HepG2 (cell line): Measurements from ENCODE around the gene ARL11. TPM values are rescaled to one million over a fixed set of nuclear protein-coding genes. Genes with fewer than 3 reads are reported as not detected.

ENCODE experiments used
- ARID5B ChIP-seq: IDR thresholded peaks from 2 replicates; pipeline ENCODE4 v1.4.0; 2020; ENCODE audit warnings: mild to moderate bottlenecking, missing genetic modification reagents
- CBX5 ChIP-seq: sonication (generic); formaldehyde crosslinking; IDR thresholded peaks from 2 replicates; pipeline ENCODE4 v1.4.0; 2020; ENCODE audit warnings: missing genetic modification reagents, borderline replicate concordance
- DMAP1 ChIP-seq: IDR thresholded peaks from 2 replicates; pipeline ENCODE4 v1.6.1; 2016
- FOXP4 ChIP-seq: sonication (generic); formaldehyde crosslinking; IDR thresholded peaks from 2 replicates; pipeline ENCODE4 v1.4.0; 2020; ENCODE audit warnings: missing genetic modification reagents
- GFI1 ChIP-seq: sonication (generic); formaldehyde crosslinking; IDR thresholded peaks from 2 replicates; pipeline ENCODE4 v1.5.0; 2020; ENCODE audit warnings: missing genetic modification reagents, mild to moderate bottlenecking, borderline replicate concordance
- HDAC2 ChIP-seq: sonication (generic); formaldehyde crosslinking; IDR thresholded peaks from 2 replicates; pipeline ENCODE4 v1.4.0; 2020; ENCODE audit warnings: missing genetic modification reagents
- HMG20B ChIP-seq: conservative IDR thresholded peaks from 2 replicates; pipeline ENCODE4 v1.6.1; 2016; ENCODE audit warnings: missing genetic modification reagents, missing compliant biosample characterization
- MIXL1 ChIP-seq: IDR thresholded peaks from 2 replicates; pipeline ENCODE4 v1.6.1; 2016
- NFRKB ChIP-seq: fragments of 450-650 bp; IDR thresholded peaks from 2 replicates; pipeline ENCODE4 v1.6.1; 2017
- RARA ChIP-seq: IDR thresholded peaks from 2 replicates; pipeline ENCODE4 v1.6.1; 2016; ENCODE audit warnings: missing genetic modification reagents, missing compliant biosample characterization
- RXRA ChIP-seq: sonication (generic); formaldehyde crosslinking; IDR thresholded peaks from 2 replicates; pipeline ENCODE4 v1.5.1; 2020; ENCODE audit warnings: missing genetic modification reagents
- SALL1 ChIP-seq: sonication (generic); formaldehyde crosslinking; IDR thresholded peaks from 2 replicates; pipeline ENCODE4 v1.8.0; 2022; ENCODE audit warnings: mild to moderate bottlenecking, missing genetic modification reagents
- TARDBP ChIP-seq: sonication (generic); formaldehyde crosslinking; IDR thresholded peaks from 2 replicates; pipeline ENCODE4 v1.8.0; 2022; ENCODE audit warnings: mild to moderate bottlenecking, missing genetic modification reagents
- ZNF292 ChIP-seq: sonication (generic); formaldehyde crosslinking; IDR thresholded peaks from 2 replicates; pipeline ENCODE4 v1.8.1; 2022; ENCODE audit warnings: mild to moderate bottlenecking, low read depth, missing genetic modification reagents, borderline replicate concordance
- ZNF318 ChIP-seq: sonication (generic); formaldehyde crosslinking; IDR thresholded peaks from 2 replicates; pipeline ENCODE4 v1.4.0; 2020; ENCODE audit warnings: mild to moderate bottlenecking, missing genetic modification reagents
- ZSCAN31 ChIP-seq: sonication (generic); formaldehyde crosslinking; IDR thresholded peaks from 2 replicates; pipeline ENCODE4 v1.5.0; 2020; ENCODE audit warnings: low read depth, mild to moderate bottlenecking, missing genetic modification reagents
- polyA plus RNA-seq, 8 experiments: library from polyadenylated mRNA; depleted of rRNA in 3 of 8; stranded (reverse) in 7 of 8; unstranded in 1 of 8; fragments of >200 nt; fragmentation: Illumina TruSeq in 4 of 8; extraction: Trizol in 4 of 8; gene quantifications; 2 replicates each; pipeline versions ENCODE4 v1.2.1 to v1.2.3, GENCODE V29; 2011 to 2016; ENCODE audit warnings: low read depth in 4 of 8, missing spikeins in 1 of 8, mixed read lengths in 1 of 8; ENCODE audit not compliant: insufficient read depth in 1 of 8
- total RNA-seq, 5 experiments: library from RNA; depleted of rRNA; stranded (reverse); fragments of >200 nt; fragmentation: Illumina TruSeq; extraction: Trizol; gene quantifications; 2 replicates each; pipeline ENCODE4 v1.2.3, GENCODE V29; 2016; ENCODE audit warnings: low read depth in 1 of 5

The ARL11 gene
- total and polyA plus RNA-seq, 2 of the 13 experiments (the other 11 are each of a cell fraction or from before 2014, with no cell fraction given) = 0.04 to 0.22 TPM

DNA sequence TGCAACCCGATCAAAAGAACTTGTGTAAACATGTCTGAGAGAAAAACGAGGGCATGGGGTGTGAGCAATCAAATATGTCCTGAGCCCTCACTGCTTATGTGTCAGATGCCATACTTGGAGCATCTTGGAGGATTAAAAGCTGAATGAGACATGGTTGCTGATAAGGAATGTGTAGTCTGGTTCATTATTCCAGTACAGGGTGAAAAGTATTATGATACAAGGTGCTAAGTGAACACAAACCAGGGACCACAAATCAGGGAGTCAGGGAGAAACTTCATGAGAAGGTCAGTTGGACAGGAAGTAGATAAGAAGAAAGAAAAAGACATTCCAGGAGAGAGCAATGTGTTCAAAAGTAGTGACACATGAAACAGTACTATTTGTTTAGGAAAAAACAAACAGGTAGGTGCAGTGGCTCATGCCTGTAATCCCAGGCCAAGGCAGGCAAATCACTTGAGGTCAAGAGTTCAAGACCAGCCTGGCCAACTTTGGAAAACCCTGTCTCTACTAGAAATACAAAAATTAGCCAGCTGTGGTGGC, 40.9 kb upstream of the ARL11 start (continued):
- TF ChIP-seq TARDBP (peak; percentile 72), RXRA (CRISPR knock-in tag) (peak; percentile 85; the same call in 1 of the 2 replicates), ZNF318 (CRISPR knock-in tag) (no peak), FOXP4 (peak; percentile 84), GFI1 (CRISPR knock-in tag) (peak; percentile 78; the same call in 1 of the 2 replicates), HMG20B (CRISPR knock-in tag) (peak; percentile 79; the same call in 1 of the 2 replicates), ZSCAN31 (0 out of 2 replicates have a peak, but pooled peaks have one; percentile 25), ZNF292 (CRISPR knock-in tag) (peak; percentile 69), NFRKB (no peak), CBX5 (CRISPR knock-in tag) (0 out of 2 replicates have a peak, but pooled peaks have one; percentile 34), MIXL1 (CRISPR knock-in tag) (peak; percentile 59; the same call in 1 of the 2 replicates), DMAP1 (CRISPR knock-in tag) (peak; percentile 43; the same call in 1 of the 2 replicates), ARID5B (CRISPR knock-in tag) (peak; percentile 87), HDAC2 (CRISPR knock-in tag) (peak; percentile 65), RARA (peak; percentile 97), SALL1 (CRISPR knock-in tag) (peak; percentile 60)
